GM10266 (cell line): ENCODE measurements around the gene CRB2.

Experiments
- DNase-seq: peaks from one replicate; pipeline ENCODE4 v3.0.0; 2012; ENCODE audit errors: extremely low spot score
- CTCF ChIP-seq: IDR thresholded peaks from 2 replicates; pipeline ENCODE4 v1.5.1; 2012; ENCODE audit warnings: mild to moderate bottlenecking, low read depth; ENCODE audit not compliant: control insufficient read depth, insufficient read depth; ENCODE audit errors: missing control alignments

Gene CRB2

GRCh38 chr9:123391233-123391632 is 35.2 kb downstream of the CRB2 start:
- no peak for TF ChIP-seq CTCF
- DNase-seq, result no peak

GRCh38 chr9:123391946-123392345 is 35.9 kb downstream of the CRB2 start:
- DNase-seq, result no peak

GRCh38 chr9:123392802-123393201 is 36.8 kb downstream of the CRB2 start:
- no peak for DNase-seq
- TF ChIP-seq CTCF, result no peak

More at GRCh38 chr9:123391946-123392345, 35.9 kb downstream of the CRB2 start:
- TF ChIP-seq CTCF, result no peak

GRCh38 chr9:123394291-123395235 is 38.6 kb downstream of the CRB2 start:
- no peak for DNase-seq
- no peak for TF ChIP-seq CTCF

GRCh38 chr9:123395276-123395688 is 39.3 kb downstream of the CRB2 start:
- no peak for DNase-seq
- TF ChIP-seq CTCF, result no peak

GRCh38 chr9:123395689-123396511 is 39.9 kb downstream of the CRB2 start:
- no peak for DNase-seq

More at GRCh38 chr9:123395689-123396511, 39.9 kb downstream of the CRB2 start:
- TF ChIP-seq CTCF, result no peak
